Calu3 (cell line): Measurements from ENCODE around the gene AQR. TPM values are rescaled to one million over a fixed set of nuclear protein-coding genes. Genes with fewer than 3 reads are reported as not detected.

Source experiments
- BruUV-seq: library from RNA; stranded (reverse); fragments of 400-500 nt; replicated peaks from 2 replicates; lab custom pipeline; 2021; lab: Mats Ljungman, UMichigan
- CTCF ChIA-PET: fragments of 300-600 bp; sonication (Branson Sonifier 250); formaldehyde crosslinking; loops from one replicate; lab custom pipeline; 2022; ENCODE audit warnings: antibody characterized with exemption; lab: Charles Lee
- DNase-seq: peaks from one replicate; pipeline ENCODE4 v3.0.0; 2022
- H3K27ac Mint-ChIP-seq: one replicate; pipeline ENCODE4 v1.8.0; 2022; ENCODE audit warnings: mixed read lengths; ENCODE audit not compliant: unreplicated experiment
- H3K27me3 Mint-ChIP-seq: one replicate; pipeline ENCODE4 v1.8.0; 2022; ENCODE audit warnings: mixed read lengths; ENCODE audit not compliant: unreplicated experiment
- H3K36me3 Mint-ChIP-seq: one replicate; pipeline ENCODE4 v1.8.0; 2022; ENCODE audit warnings: mild to moderate bottlenecking, moderate library complexity, mixed read lengths; ENCODE audit not compliant: insufficient read depth, unreplicated experiment
- H3K4me1 Mint-ChIP-seq: one replicate; pipeline ENCODE4 v1.8.0; 2022; ENCODE audit warnings: mild to moderate bottlenecking, low read depth, mixed read lengths; ENCODE audit not compliant: unreplicated experiment
- H3K4me3 Mint-ChIP-seq: one replicate; pipeline ENCODE4 v1.8.0; 2022; ENCODE audit warnings: mild to moderate bottlenecking, low read depth, moderate library complexity, mixed read lengths; ENCODE audit not compliant: unreplicated experiment
- H3K9me3 Mint-ChIP-seq: one replicate; pipeline ENCODE4 v1.8.0; 2022; ENCODE audit warnings: low read depth, mixed read lengths; ENCODE audit not compliant: unreplicated experiment
- CTCF ChIP-seq: fragments of 200-600 bp; IDR thresholded peaks from one replicate; pipeline ENCODE4 v1.8.0; 2022; ENCODE audit warnings: antibody characterized with exemption; ENCODE audit not compliant: unreplicated experiment
- intact Hi-C: fragments of 100-400 bp; cut with micrococcal nuclease; formaldehyde crosslinking; loops from one replicate; pipeline ENCODE4 v1.10.0; 2022; ENCODE audit not compliant: unreplicated experiment
- total RNA-seq: library from RNA; stranded (reverse); gene quantifications from 2 replicates; pipeline ENCODE4 v1.2.3, GENCODE V29; 2022

AQR gene
- total RNA-seq, 1 experiment from 2014 or later: 14.7 TPM

- no TSS peak for BruUV-seq
- CTCF ChIA-PET: no interaction called here
- H3K27ac Mint-ChIP-seq: no peak overlapping the region
- no peaks in the 10 kb centered on the region for H3K4me1 Mint-ChIP-seq
- H3K36me3 Mint-ChIP-seq: no peaks in the 10 kb centered on the region
- DNase-seq: no peak
- H3K9me3 Mint-ChIP-seq: no peaks in the 10 kb centered on the region
- intact Hi-C loops: no loop called here
- H3K27me3 Mint-ChIP-seq: no peaks in the 10 kb centered on the region
- no peak overlapping the region for H3K4me3 Mint-ChIP-seq
- TF ChIP-seq CTCF: no peak
Observed at GRCh38 chr15:34892963-34893591, 76.5 kb downstream of the AQR start.

DNA sequence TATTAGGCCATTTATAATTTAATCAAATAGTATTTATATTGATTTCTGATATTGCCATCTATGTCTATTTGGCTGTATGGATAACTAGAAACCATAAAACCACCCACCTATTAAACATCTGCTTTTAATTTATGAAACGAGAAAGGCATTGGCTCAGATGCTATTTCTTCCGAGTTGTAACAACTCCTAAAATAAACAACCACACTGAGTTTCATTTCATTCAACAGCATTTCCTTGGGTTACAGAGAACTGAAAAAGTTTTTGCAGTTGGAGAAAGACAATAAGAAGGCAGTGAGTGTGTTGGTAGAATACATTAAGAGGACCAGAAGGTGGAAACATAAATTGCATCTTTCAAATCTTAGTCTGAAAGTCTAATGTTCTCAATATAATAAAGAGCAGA lies 79.1 kb downstream of the AQR start:
- BruUV-seq: no TSS peak
- Mint-ChIP-seq H3K27me3 (no peaks in the 10 kb centered on the region), H3K9me3 (no peaks in the 10 kb centered on the region), H3K36me3 (no peaks in the 10 kb centered on the region), H3K27ac (no peak overlapping the region), H3K4me3 (no peak overlapping the region), H3K4me1 (no peaks in the 10 kb centered on the region)
- DNase-seq: no peak
- CTCF ChIA-PET: no interaction called here
- intact Hi-C loops: no loop called here
- no peak for TF ChIP-seq CTCF

GRCh38 chr15:34889476-34889875 lies 80.1 kb downstream of the AQR start:
- BruUV-seq: no TSS peak
- CTCF ChIA-PET: no interaction called here
- H3K4me3 Mint-ChIP-seq: no peak overlapping the region

DNA sequence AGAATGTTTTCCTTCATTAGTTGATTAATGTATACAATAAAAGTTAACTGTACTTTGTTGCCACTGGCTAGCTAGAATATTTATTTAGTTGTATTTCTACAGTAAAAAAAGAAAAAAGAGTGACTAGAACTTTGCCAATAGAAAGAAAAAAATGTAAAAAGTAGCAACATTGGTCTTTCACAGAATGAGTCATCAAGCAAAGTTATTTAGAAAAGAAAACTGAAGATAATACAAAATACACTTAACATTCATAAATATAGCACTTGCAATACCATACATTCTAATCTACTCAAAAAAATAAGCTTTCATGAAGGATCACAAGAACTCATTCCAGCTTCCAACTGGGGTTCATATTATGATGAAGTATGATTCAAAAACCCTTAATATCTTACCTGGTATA lies 83.4 kb downstream of the AQR start:
- H3K27me3 Mint-ChIP-seq: no peaks in the 10 kb centered on the region
- no peak for TF ChIP-seq CTCF
- H3K36me3 Mint-ChIP-seq: peaks cover 4% of the 10 kb centered on the region
- H3K4me3 Mint-ChIP-seq: no peak overlapping the region
- DNase-seq: no peak
- no peak overlapping the region for H3K27ac Mint-ChIP-seq
- no peaks in the 10 kb centered on the region for H3K9me3 Mint-ChIP-seq
- no TSS peak for BruUV-seq
- intact Hi-C loops: no loop called here
- no peaks in the 10 kb centered on the region for H3K4me1 Mint-ChIP-seq
- CTCF ChIA-PET: no interaction called here

More at GRCh38 chr15:34889476-34889875, 80.1 kb downstream of the AQR start:
- intact Hi-C loops: no loop called here
- Mint-ChIP-seq H3K27me3 (no peaks in the 10 kb centered on the region), H3K27ac (no peak overlapping the region), H3K9me3 (no peaks in the 10 kb centered on the region), H3K4me1 (no peaks in the 10 kb centered on the region), H3K36me3 (no peaks in the 10 kb centered on the region)
- no peak for TF ChIP-seq CTCF
- DNase-seq: no peak
